SH-SY5Y (cell line): ENCODE measurements around the gene MCM6.

Source experiments
- GATA2 ChIP-seq: IDR thresholded peaks from 2 replicates; pipeline ENCODE4 v1.6.1; 2011; ENCODE audit warnings: mild to moderate bottlenecking, low read depth, low read length
- GATA3 ChIP-seq: IDR thresholded peaks from 2 replicates; pipeline ENCODE4 v1.6.1; 2011; ENCODE audit warnings: low read depth, mild to moderate bottlenecking, low read length, moderate library complexity

- no peak for TF ChIP-seq GATA2
- no peak for TF ChIP-seq GATA3
Observed at GRCh38 chr2:135836596-135837270, 39.5 kb downstream of the MCM6 start, which contains the start of gene LCT.
